Tongue (tissue), 2 donors: ENCODE results near the gene SNX9. TPM values are rescaled to one million over a fixed set of nuclear protein-coding genes. Genes with fewer than 3 reads are reported as not detected.
A peak's percentile ranks its signal among the peaks of the same experiment; 100 is the strongest.

Experiments
- DNase-seq: peaks from one replicate; pipeline ENCODE4 v3.0.0-alpha.2; 2015
- total RNA-seq: library from RNA; depleted of rRNA; stranded (reverse); fragments of >200 nt; gene quantifications from one replicate; pipeline ENCODE4 v1.2.3, GENCODE V29; 2014

Gene SNX9
- total RNA-seq, 1 donor from 2014 or later = 40.7 TPM

DNA sequence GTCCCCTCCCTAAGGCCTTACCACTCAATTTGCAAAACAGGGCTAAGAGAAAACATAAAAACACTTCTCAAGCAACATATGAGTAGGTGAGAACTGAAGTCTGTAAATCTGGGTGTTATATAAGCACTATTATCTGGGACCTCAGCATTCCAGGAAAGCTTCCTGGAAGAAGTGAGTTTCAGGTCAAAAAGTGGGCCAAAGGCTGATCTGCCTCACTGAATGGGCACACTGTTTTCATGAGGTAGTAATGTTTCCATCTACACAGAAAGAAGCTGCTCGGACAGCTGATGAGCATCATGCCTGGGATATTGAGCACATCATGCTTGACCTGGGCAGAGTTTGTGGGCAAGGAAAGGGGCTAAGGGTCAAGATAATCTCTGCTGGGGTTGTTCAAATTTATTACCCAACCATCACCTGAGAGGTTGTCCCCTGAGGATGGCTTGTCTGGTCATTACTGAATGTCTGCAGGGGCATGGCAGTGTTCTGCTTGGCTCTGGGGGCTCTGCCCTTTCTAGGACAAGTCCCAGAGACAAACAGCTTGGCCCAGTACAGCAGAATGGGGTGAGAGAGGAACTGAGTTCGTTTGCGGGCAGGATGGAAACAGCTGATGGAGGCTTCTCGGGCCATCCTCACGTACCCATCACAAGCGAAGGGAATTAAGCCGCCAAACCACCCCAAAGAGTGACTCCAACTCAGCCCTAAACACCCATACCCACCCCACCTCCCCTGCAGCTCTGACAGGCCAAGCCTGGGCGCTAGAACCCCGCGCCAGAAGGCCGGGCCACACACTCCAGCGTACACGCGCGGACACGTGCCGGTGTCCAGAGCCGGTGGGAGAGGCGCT is 157.5 kb downstream of the SNX9 start:
- no peak for DNase-seq

GRCh38 chr6:157981132-157981394 is 158.0 kb downstream of the SNX9 start:
- DNase-seq = no peak

DNA sequence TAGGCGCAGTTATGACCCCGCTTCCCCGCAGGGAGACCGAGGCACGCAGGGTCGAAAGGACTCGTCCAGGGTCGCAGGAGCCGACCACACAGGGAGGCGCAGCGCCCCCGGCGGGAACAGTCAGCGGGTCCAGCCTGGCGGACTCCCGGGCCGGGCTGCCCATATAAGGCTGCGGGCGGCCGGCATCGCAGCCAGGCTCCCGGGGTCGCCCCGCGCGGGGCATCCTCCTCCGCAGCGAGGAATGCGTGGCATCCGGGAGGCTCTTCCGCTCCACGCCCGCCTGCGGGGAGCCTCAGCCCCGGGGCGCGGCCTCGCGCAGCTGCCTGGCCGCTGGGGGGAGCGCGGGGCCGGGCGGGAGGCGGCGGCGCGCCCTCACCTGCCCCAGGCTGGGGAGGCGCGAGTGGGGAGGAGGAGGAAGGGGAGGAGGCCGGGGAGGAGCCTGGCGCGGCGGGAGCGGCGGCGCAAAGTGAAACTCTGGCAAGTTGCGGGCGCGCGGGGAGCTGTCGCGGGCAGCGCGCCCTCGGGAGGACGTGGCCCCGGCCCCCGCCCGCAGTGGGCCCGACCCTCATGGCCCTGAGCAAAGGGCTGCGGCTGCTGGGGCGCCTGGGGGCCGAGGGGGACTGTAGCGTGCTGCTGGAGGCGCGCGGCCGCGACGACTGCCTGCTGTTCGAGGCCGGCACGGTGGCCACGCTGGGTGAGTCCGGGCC is 158.5 kb downstream of the SNX9 start, which contains the start of gene SYNJ2:
SYNJ2 (plus strand) TSS at position 469 of the 707 bp plus-strand sequence; CDS start at position 568, 99 bp downstream.
- DNase-seq = peak; percentile 81

DNA sequence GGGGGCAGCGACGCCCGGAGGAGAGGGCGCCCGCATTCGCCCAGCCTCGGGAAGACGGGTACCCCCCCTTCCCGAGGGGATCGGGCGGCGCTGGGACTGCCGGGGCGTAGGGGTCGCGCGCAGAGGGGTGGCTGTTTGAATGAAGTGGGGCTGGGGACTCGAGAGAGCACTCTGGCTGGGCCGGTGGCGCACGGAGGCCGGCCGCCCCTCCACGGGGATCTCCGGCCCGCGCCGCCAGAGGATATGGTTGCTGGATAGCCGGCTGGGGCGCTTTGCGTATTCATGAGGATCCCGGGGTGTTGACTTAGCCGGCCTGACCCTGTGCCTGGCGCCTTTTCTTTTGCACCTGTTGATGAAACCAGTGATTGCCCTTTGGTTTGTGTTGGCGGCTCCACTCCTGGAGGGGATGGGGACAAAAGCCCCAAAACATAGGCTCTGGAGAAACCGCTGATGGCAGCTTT is 159.1 kb downstream of the SNX9 start:
- no peak for DNase-seq

DNA sequence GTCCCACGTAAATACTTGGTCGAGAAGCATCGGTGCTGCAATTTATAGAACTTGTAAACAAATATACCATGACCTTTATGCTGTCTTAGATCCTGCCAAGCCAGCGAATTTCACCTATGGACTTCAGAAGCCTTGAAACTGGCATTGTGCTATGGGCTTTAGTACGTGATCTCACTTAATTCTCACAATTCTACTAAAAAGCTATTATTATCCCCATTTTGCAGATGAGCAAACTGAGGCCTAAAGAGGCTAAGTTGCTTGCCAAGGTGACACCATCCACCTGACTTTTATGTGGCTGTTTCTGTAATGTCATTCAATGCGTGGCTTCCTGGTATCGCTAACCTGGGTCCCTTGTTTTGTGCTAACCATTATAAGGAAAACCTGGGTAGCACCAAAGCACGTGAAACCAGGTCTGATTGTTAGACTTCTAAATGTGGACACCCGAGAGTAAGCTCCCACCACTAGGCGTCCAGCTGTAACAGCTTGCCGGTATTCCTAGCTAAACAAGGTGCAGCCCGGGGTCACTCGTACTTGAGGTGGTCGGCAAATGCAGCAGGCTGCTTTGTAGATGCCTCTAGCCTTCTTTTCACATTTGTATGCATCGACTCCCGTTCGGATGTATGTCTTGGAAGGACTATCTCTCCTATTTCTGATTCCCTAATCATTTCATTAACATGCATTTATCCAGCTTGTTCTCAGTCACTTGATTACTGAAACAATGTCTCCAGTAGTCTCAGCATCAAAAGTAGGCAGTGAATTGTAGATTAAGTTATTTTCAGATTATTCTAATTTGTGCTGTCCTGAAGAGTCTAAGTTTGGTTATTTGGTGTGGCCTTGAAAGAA is 159.7 kb downstream of the SNX9 start:
- DNase-seq = no peak

DNA sequence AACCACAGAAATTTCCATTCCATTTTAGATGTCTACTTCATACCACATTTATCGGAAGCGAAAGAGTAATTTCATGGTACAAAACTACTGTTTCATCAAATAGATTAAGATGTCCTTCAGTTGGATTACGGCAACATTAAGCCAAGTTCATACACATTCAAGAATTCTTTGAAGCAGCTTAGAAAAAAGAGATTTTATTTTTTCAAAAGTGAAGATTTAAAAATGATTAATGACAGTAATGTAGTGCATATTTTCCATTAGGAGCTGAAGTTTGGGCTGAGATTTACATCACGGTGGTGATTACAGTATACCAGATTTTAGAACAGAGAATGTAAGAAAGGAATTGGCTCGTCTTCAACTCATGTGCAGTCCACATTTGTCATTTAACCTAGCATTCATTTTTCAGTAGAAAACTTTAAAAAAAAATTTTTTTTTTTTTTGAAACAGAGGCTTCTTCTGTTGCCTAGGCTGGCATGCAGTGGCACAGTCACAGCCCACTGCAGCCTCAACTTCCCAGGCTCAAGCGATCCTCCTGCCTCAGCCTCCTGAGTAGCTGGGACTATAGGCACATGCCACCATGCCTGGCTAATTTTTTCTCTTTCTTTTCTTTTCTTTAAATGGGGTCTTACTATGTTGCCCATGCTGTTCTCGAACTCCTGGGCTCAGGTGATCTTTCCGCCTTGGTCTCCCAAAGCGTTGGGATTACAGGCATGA is 160.5 kb downstream of the SNX9 start:
- DNase-seq = no peak

- no peak for DNase-seq
Measured at GRCh38 chr6:157984128-157984527, 161.1 kb downstream of the SNX9 start.

DNA sequence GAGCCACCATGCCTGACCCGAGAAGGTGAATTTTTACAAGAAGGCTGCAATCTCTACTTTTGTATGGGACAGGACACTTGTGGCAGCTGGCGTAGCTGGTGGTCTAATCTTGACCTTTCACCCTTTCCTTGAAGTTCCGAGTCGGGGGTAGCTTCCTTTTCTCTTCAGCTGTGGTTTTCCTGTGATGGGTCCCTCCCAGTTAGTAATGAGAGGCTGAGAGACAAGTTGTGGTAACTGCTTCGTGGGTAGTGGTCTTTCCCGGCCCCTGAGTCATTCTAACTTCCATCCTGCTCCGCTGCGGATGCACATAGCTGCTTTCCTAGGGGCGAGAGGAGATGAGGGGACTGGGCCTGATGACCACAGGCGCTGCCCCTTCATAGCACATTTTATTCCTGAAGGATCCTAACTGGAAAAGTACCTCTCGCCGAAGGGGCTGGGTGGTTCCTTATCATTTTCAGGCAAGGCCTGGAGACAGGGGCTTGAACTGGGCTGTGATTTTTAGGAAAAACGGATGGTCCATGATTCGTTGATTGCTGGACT is 161.7 kb downstream of the SNX9 start:
- DNase-seq = no peak

DNA sequence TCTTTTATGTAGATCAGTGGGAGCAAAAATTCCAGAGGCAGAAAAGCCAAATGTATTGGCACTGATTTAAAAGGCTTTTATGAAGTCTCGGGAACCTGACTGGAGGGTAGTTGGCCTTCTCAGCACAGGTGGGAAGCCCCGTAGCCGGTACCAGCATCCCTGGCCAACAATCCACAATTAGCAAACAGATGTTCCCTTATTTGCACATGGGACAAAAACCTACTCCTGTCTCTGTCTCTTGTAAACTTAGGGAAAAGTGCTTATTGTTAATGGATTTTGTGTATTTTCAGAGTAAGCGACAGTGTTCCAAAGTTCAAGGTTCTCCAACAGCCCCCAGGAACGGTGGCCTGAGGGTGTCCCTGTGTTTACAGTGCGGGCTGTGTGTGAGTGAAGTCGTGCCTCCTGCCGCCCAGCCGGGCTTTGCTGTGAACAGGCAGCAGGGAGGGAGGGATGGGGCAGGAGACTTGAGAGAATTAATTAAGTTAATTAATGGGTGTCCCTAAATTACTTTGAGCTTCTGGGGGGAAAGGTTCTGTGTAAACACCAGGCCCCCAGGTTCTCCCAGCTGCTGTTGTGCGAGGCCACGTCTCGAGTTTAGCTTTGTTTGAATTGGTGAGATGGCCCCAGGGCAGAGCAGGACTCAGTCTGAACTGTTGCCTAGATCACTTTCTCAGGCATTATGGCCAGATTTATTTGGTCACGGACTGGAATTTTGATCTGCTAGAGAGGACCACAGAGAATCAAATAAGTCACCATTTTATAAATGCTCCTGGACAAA is 162.5 kb downstream of the SNX9 start:
- no peak for DNase-seq

DNA sequence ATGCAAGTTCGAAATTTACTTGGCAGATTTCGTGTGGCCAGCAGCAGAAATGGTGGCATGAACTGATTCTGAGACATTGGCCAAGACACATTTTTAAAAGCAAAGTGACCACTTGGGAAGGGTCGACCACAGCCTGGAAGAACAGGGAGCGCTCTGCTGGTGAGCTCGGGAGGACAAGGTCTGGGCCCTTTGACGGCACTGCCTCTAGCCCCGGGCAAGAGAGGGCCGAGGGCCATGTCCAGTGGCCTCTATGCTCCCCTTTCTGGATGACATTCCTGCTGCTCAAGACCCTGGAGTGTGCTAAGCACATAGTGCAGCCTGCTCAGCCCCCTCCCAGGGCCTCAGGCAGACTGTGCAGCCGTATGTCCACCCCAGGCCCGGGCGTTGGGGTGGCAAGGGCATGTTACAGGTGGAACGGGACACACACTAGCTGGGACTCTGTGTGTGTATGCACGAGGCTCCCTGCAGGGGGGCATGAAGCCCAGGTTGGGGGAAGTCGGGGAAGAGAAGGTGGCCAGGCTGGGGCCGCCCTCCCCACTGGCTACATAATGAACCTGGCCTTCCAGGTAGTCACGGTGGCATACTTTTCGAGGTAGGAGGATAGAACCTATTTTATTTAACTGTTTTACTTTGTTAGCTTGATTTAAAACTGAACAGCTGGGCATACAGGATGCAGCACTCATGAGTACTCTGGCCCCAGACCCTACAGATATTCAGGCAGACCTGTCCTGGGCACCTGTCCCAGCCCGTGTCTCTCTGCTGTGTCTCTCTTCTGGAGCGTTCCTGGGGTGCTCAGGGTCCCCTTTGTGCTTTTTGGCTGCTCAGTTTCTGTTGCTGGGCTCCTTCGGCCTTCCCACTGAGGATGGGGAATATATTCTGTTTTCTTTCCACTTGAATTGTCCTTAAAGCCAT is 165.0 kb downstream of the SNX9 start:
- no peak for DNase-seq

- DNase-seq = no peak
Measured at GRCh38 chr6:157988700-157989063, 165.6 kb downstream of the SNX9 start.

- DNase-seq = peak; percentile 71
Measured at GRCh38 chr6:157989541-157990289, 166.7 kb downstream of the SNX9 start.

GRCh38 chr6:157990321-157991066 is 167.4 kb downstream of the SNX9 start:
- no peak for DNase-seq

DNA sequence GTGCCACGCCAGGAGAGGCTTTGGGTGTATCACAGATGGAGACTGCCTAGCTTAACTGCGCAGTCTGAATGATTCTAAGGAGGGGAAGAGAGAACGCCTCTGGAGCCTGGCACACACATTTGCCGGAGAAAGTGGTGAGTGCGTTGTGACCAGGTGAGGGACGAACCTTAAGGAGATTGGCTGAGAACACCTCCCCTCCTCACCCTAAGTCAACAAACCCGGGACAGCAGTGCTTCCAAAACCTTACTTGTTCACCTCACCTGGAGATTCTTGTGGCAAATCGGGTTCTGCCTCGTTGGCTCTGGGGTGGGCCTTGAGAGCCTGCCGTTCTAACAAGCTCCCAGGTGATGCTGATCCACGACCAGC is 168.0 kb downstream of the SNX9 start:
- no peak for DNase-seq

DNA sequence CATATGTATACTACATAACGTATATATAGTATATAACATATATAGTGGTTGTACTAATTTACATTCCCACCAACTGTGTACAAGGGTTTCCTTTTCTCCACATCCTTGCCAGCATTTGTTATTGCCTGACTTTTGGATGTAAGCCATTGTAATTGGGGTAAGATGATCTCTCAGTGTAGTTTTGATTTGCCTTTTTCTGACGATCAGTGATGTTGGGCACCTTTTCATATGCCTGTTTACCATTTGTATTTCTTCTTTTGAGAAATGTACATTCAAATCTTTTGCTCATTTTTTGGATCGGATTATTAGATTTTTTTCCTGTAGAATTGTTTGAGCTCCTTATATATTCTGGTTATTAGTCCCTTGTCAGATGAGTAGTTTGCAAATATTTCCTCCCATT is 170.0 kb downstream of the SNX9 start:
- DNase-seq = no peak

DNA sequence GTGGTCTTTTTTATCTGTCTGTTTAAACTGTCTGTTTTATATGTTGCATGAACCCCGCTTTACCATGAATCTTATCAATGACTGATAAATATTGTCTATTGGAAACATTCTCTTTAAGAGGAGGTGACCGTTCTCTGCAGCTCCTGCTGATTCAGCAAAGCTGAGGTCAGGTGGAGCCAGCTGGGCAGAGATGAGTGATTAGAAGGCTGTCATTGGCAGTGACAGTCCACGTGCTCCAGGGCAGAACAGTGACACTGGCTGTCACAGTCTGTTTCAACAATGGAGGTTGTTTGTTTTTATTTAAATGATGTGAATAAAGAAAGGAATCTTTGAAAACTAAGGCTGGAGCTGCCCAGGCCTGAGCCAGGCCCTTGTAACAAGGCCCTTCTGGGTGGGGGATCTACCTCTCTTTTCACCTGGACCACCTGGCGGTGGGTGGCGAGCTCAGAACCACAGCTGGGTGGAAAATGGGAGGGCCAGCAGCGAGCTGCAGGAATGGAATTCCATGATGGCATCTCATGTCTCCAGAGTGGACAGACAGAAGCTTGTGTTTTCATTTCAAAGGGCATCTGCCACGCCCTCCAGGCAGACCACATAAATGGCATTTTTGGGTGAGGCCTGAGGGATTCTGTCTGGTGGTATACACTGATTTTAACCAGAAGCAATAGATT is 171.2 kb downstream of the SNX9 start:
- DNase-seq = no peak
